Hepatocyte (in vitro differentiated cells): ENCODE measurements around the gene IFI44L. TPM values are rescaled to one million over a fixed set of nuclear protein-coding genes. Genes with fewer than 3 reads are reported as not detected.

Experiments
- DNase-seq: peaks from one replicate; pipeline ENCODE4 v3.0.0-alpha.2; 2016; ENCODE audit warnings: low spot score
- H2AFZ ChIP-seq: fragments of 200-600 bp; sonication (generic); 2 replicates; pipeline ENCODE4 v1.6.0; 2016; ENCODE audit warnings: antibody characterized with exemption, mild to moderate bottlenecking
- H3K27ac ChIP-seq: fragments of 200-600 bp; sonication (generic); 2 replicates; pipeline ENCODE4 v1.5.1; 2016; ENCODE audit warnings: mild to moderate bottlenecking
- H3K27me3 ChIP-seq: fragments of 200-600 bp; sonication (generic); 2 replicates; pipeline ENCODE4 v1.6.1; 2016
- H3K36me3 ChIP-seq: fragments of 200-600 bp; sonication (generic); replicated peaks from 2 replicates; pipeline ENCODE4 v1.5.1; 2016; ENCODE audit warnings: low read depth; ENCODE audit not compliant: insufficient read depth
- H3K4me1 ChIP-seq: fragments of 200-600 bp; sonication (generic); 2 replicates; pipeline ENCODE4 v1.5.1; 2016; ENCODE audit warnings: mild to moderate bottlenecking, moderate library complexity; ENCODE audit not compliant: insufficient read depth
- H3K4me2 ChIP-seq: fragments of 200-600 bp; sonication (generic); 2 replicates; pipeline ENCODE4 v1.6.0; 2016
- H3K4me3 ChIP-seq: fragments of 200-600 bp; sonication (generic); 2 replicates; pipeline ENCODE4 v1.5.1; 2016; ENCODE audit warnings: mild to moderate bottlenecking
- H3K79me2 ChIP-seq: fragments of 200-600 bp; sonication (generic); 2 replicates; pipeline ENCODE4 v1.6.0; 2017; ENCODE audit warnings: mild to moderate bottlenecking
- H3K9me2 ChIP-seq: fragments of 200-600 bp; sonication (generic); replicated peaks from 2 replicates; pipeline ENCODE4 v1.6.0; 2017; ENCODE audit warnings: mild to moderate bottlenecking; ENCODE audit not compliant: insufficient read depth
- H3K9me3 ChIP-seq: fragments of 200-600 bp; sonication (generic); 2 replicates; pipeline ENCODE4 v1.5.1; 2016; ENCODE audit warnings: low read depth, mild to moderate bottlenecking
- H4K20me1 ChIP-seq: fragments of 200-600 bp; sonication (generic); 2 replicates; pipeline ENCODE4 v1.6.0; 2016; ENCODE audit warnings: mild to moderate bottlenecking; ENCODE audit not compliant: insufficient read depth, poor library complexity, severe bottlenecking
- CTCF ChIP-seq: fragments of 200-600 bp; sonication (generic); IDR thresholded peaks from 2 replicates; pipeline ENCODE4 v1.5.1; 2016; ENCODE audit warnings: antibody characterized with exemption, mild to moderate bottlenecking; ENCODE audit not compliant: poor library complexity
- EZH2 ChIP-seq: fragments of 200-600 bp; sonication (generic); IDR thresholded peaks from 2 replicates; pipeline ENCODE4 v1.6.1; 2016; ENCODE audit warnings: antibody characterized with exemption, mild to moderate bottlenecking, borderline replicate concordance
- EZH2phosphoT487 ChIP-seq: fragments of 200-600 bp; sonication (generic); IDR thresholded peaks from one replicate; pipeline ENCODE4 v1.6.1; 2018; ENCODE audit warnings: antibody characterized with exemption, mild to moderate bottlenecking, low read depth, moderate library complexity; ENCODE audit not compliant: unreplicated experiment, severe bottlenecking
- WGBS: methylation state at CpG from one replicate; pipeline ENCODE4 v1.1.6; 2016; ENCODE audit warnings: low lambda C conversion rate; ENCODE audit errors: missing lambda C conversion rate; 5-methylcytosine and 5-hydroxymethylcytosine counted together
- polyA plus RNA-seq: library from polyadenylated mRNA; unstranded; fragments of >200 nt; fragmentation: Nextera tagmentation; extraction: Ambion mirVana; gene quantifications from 2 replicates; pipeline ENCODE4 v1.2.1, GENCODE V29; 2016
- total RNA-seq: library from RNA; depleted of rRNA; stranded (reverse); fragments of >200 nt; gene quantifications from 2 replicates; pipeline ENCODE4 v1.2.3, GENCODE V29; 2014

IFI44L gene
- total and polyA plus RNA-seq, 2 experiments from 2014 or later = 0.19 to 2.6 TPM

DNA sequence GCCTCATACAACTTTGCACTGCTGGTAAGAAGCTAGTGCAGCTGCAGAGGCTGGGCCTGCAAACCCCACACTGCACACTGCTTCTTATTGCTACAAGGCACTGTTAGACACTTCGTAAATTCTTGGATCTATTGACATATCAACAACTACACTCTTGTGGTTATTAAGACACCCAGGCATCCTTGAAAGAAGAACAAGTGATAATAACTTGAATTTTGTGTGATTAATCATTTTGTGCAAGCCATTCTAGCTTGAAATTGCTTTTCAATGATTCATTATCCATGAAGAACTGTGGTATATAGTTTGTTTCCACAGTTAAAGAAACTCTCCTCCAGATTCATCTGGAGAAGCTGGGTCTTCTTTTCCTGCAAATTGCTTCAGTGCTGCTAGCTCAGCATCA lies 33.7 kb upstream of the IFI44L start:
- Histone ChIP-seq H4K20me1 (no peaks in the 10 kb centered on the region), H3K4me3 (no peak overlapping the region), H3K4me1 (no peaks in the 10 kb centered on the region), H3K9me3 (no peaks in the 10 kb centered on the region), H3K27ac (no peak overlapping the region), H3K9me2 (no peaks in the 10 kb centered on the region), H3K27me3 (no peaks in the 10 kb centered on the region), H3K4me2 (no peak overlapping the region), H2AFZ (no peak overlapping the region), H3K36me3 (no peaks in the 10 kb centered on the region), H3K79me2 (no peaks in the 10 kb centered on the region)
- TF ChIP-seq EZH2phosphoT487 = no peak
- TF ChIP-seq EZH2 = no peak
- no peak for TF ChIP-seq CTCF
- 54% methylated on average over 1 of the region's 1 CpG for WGBS
- no peak for DNase-seq

DNA sequence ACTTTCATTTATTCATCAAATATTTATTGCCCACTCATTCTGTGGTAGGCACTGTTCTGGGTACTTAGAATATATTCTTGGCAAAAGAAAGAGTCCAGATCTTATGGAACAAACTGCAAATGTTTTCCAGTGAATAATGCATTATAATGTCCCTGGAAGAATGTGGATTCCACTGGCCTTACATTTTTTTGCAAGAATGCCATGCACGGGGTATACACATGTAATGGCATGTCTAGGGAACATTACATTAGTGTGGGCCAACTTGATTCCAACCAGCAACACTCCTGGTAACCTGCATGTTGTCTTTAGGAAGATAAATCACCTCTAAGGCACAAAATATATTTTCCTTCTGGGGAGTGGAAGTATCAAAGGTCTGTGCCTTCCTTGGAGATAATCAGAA lies 33.0 kb upstream of the IFI44L start:
- TF ChIP-seq CTCF (no peak), EZH2 (no peak), EZH2phosphoT487 (no peak)
- no peaks in the 10 kb centered on the region for H4K20me1 ChIP-seq
- H3K4me1 ChIP-seq = no peaks in the 10 kb centered on the region
- no peaks in the 10 kb centered on the region for H3K27me3 ChIP-seq
- no peak overlapping the region for H2AFZ ChIP-seq
- no peak for DNase-seq
- 85% methylated on average over 1 of the region's 1 CpG for WGBS
- H3K27ac ChIP-seq = no peak overlapping the region
- H3K36me3 ChIP-seq = no peaks in the 10 kb centered on the region
- no peak overlapping the region for H3K4me2 ChIP-seq
- H3K9me3 ChIP-seq = no peaks in the 10 kb centered on the region
- no peaks in the 10 kb centered on the region for H3K9me2 ChIP-seq
- no peaks in the 10 kb centered on the region for H3K79me2 ChIP-seq
- no peak overlapping the region for H3K4me3 ChIP-seq

DNA sequence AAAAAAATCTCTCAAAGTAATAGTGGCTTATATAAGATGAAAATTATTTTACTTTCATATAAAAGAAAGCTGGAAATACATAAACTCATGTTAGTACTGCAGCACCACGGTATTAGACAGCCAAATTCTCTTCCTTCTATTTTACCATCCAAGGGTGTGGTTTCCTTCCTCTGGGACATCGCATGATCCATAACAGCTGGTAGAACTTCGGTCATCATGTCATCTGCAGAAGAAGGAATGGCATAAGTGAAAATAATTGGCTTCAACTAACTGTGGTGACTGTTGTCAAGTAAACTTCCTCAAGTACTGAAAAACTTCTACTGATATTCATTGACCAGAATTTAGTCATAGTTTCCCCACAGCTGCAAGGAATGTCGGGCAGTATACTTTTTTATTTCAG lies 28.3 kb upstream of the IFI44L start:
- 78% methylated on average over 4 of the region's 4 CpGs for WGBS
- H3K4me1 ChIP-seq = no peaks in the 10 kb centered on the region

More for the DNA sequence above, 28.3 kb upstream of the IFI44L start:
- Histone ChIP-seq H3K9me3 (no peaks in the 10 kb centered on the region), H3K27me3 (no peaks in the 10 kb centered on the region), H3K36me3 (no peaks in the 10 kb centered on the region), H3K27ac (no peak overlapping the region), H3K9me2 (no peaks in the 10 kb centered on the region), H3K4me2 (no peak overlapping the region), H2AFZ (no peak overlapping the region), H3K79me2 (no peaks in the 10 kb centered on the region), H4K20me1 (no peaks in the 10 kb centered on the region), H3K4me3 (no peak overlapping the region)
- DNase-seq = no peak
- TF ChIP-seq CTCF = no peak
- TF ChIP-seq EZH2 = no peak
- TF ChIP-seq EZH2phosphoT487 = no peak
